Loucy (cell line): ENCODE results near the gene EVX1.

Experiments used
- CTCF ChIP-seq: fragments of 200-600 bp; sonication (generic); conservative IDR thresholded peaks from 2 replicates; pipeline ENCODE4 v1.5.1; 2014; ENCODE audit warnings: mild to moderate bottlenecking, antibody characterized with exemption, low read length
- EZH2phosphoT487 ChIP-seq: fragments of 200-600 bp; IDR thresholded peaks from 2 replicates; pipeline ENCODE4 v1.6.1; 2018; ENCODE audit warnings: antibody characterized with exemption, mild to moderate bottlenecking, moderate library complexity, borderline replicate concordance

GRCh38 chr7:27242154-27242553, 448 bp upstream of the EVX1 start:
- TF ChIP-seq CTCF (no peak), EZH2phosphoT487 (no peak)
